GM19455 (cell line): ENCODE results near the gene TM7SF2.
"Not testable (repeated sequence)": the region's sequence is repeated elsewhere in the genome, so short reads cannot be mapped to it uniquely, and the experiment has no call there.

ENCODE experiments used
- ATAC-seq: cut with Tn5 transposase; IDR thresholded peaks from one replicate; pipeline ENCODE4 v1.9.1; 2021; ENCODE audit not compliant: unreplicated experiment

The TM7SF2 gene

GRCh38 chr11:65128182-65129145 lies 16.8 kb downstream of the TM7SF2 start:
- ATAC-seq, result no peak

- ATAC-seq, result no peak
Measured at GRCh38 chr11:65129649-65130441, 18.2 kb downstream of the TM7SF2 start.

GRCh38 chr11:65130631-65131416 lies 19.2 kb downstream of the TM7SF2 start:
- ATAC-seq, result no peak

GRCh38 chr11:65131417-65131776 lies 19.7 kb downstream of the TM7SF2 start:
- ATAC-seq, result no peak

- ATAC-seq, result no peak
Measured at GRCh38 chr11:65131895-65132237, 20.2 kb downstream of the TM7SF2 start.

- ATAC-seq, result no peak
Measured at GRCh38 chr11:65132238-65132987, 20.7 kb downstream of the TM7SF2 start.

- ATAC-seq, result no peak
Measured at GRCh38 chr11:65132988-65133700, 21.5 kb downstream of the TM7SF2 start.

GRCh38 chr11:65133724-65134123 lies 22.1 kb downstream of the TM7SF2 start:
- peak; percentile 2 for ATAC-seq

GRCh38 chr11:65134240-65134951 lies 22.7 kb downstream of the TM7SF2 start, which contains the start of gene SYVN1:
TSS of gene SYVN1 (minus strand) at chr11:65134519. CDS start at chr11:65133601, 918 bp downstream.
- ATAC-seq, result peak; percentile 66

GRCh38 chr11:65134952-65135632 lies 23.4 kb downstream of the TM7SF2 start:
- ATAC-seq, result peak; percentile 53

GRCh38 chr11:65135633-65136145 lies 24.0 kb downstream of the TM7SF2 start:
- no peak for ATAC-seq

GRCh38 chr11:65136515-65137096 lies 24.9 kb downstream of the TM7SF2 start:
- no peak for ATAC-seq

- ATAC-seq, result no peak
Measured at GRCh38 chr11:65141896-65142494, 30.3 kb downstream of the TM7SF2 start.

GRCh38 chr11:65147352-65148075 lies 35.8 kb downstream of the TM7SF2 start:
- no peak for ATAC-seq

GRCh38 chr11:65148657-65149056 lies 37.0 kb downstream of the TM7SF2 start:
- no peak for ATAC-seq

- not testable (repeated sequence) for ATAC-seq
Measured at GRCh38 chr11:65150131-65150508, 38.4 kb downstream of the TM7SF2 start.
